Measurements from ENCODE around the gene PDCD1.

GRCh38 chr2:241863536-241863954 lies 4.9 kb upstream of the PDCD1 start:
- no peak for TF ChIP-seq CTCF (IDR thresholded peaks at IDR 0.05; ENCODE audit: low read depth, low read length)
- TF ChIP-seq EZH2phosphoT487 (IDR thresholded peaks at IDR 0.05; ENCODE audit: low read depth), result no peak
